Measurements from ENCODE around the gene MYL12A. TPM values are rescaled to one million over a fixed set of nuclear protein-coding genes. Genes with fewer than 3 reads are reported as not detected.

Gene MYL12A
- total and polyA plus RNA-seq, 2 donors (not counting 3 experiments of a cell fraction or from before 2014, with no cell fraction given): 597 to 796 TPM

DNA sequence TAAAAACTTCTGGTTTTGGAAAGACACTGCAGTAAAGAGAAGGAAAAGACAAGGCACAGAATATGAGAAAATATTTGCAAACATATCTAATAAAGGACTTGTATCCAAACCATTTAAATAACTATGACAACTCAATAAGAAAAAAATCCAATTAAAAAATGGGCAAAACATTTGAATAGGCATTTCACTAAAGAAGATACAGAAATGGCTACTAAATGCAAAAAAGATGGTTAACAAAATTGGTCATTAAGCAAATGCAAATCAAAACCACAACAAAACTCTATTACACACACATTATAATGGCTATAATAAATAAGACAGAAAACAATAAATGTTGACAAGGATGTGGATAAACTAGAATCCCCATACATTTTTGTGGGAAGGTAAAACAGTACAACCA is 42.4 kb upstream of the MYL12A start:
- Histone ChIP-seq H3K9me3 (replicated peaks; ENCODE audit: control insufficient read depth, insufficient read depth, low read length) (no peaks in the 10 kb centered on the region), H3K27me3 (ENCODE audit: control insufficient read depth in 2 of 2, insufficient read depth in 2 of 2, low read length in 2 of 2) (peaks cover 0 to 4% of the 10 kb centered on the region in 2 experiments), H3K9me1 (replicated peaks; ENCODE audit: control insufficient read depth, extremely low read depth, insufficient read depth, low read length) (no peaks in the 10 kb centered on the region), H3K27ac (ENCODE audit: insufficient read depth, low read depth, low read length) (no peak overlapping the region), H2AFZ (ENCODE audit: low read depth, low read length) (no peak overlapping the region), H3K4me1 (ENCODE audit: control insufficient read depth, extremely low read depth, insufficient read depth, low read length) (no peaks in the 10 kb centered on the region), H3K4me3 (replicated peaks in 1 of 3; ENCODE audit: insufficient read depth in 1 of 3, low read depth in 1 of 3, low read length in 3 of 3) (no peak overlapping the region), H3K79me2 (ENCODE audit: control insufficient read depth, insufficient read depth, low read length) (no peaks in the 10 kb centered on the region), H4K20me1 (replicated peaks; ENCODE audit: control insufficient read depth, extremely low read depth, insufficient read depth, low read length) (no peaks in the 10 kb centered on the region), H3K9ac (replicated peaks; ENCODE audit: extremely low read depth, insufficient read depth, low read length) (no peak overlapping the region), H3K36me3 (ENCODE audit: control insufficient read depth in 2 of 2, extremely low read depth in 1 of 2, insufficient read depth in 2 of 2, low read length in 2 of 2) (no peaks in the 10 kb centered on the region), H3K4me2 (ENCODE audit: insufficient read depth, low read length) (no peak overlapping the region)
- DNase-seq (ENCODE audit: low read depth, low spot score) (no peak), FAIRE-seq (no peak)
- intact Hi-C loops (cut with micrococcal nuclease): no loop called here
- ChIA-PET POLR2A (no interaction called here), CTCF (no interaction called here)
- BruUV-seq (replicated peaks): no TSS peak
- TF ChIP-seq, protein P1, sequence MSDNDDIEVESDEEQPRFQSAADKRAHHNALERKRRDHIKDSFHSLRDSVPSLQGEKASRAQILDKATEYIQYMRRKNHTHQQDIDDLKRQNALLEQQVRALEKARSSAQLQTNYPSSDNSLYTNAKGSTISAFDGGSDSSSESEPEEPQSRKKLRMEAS (IDR thresholded peaks at IDR 0.05; ENCODE audit: insufficient read depth, insufficient read length): no peak
- TF ChIP-seq EZH2 (IDR thresholded peaks at IDR 0.05; ENCODE audit: borderline replicate concordance, low read depth, low read length, severe bottlenecking) (no peak), GATA2 (IDR thresholded peaks at IDR 0.05; ENCODE audit: insufficient read depth, insufficient read length, low read depth, low read length) (no peak), POLR2AphosphoS5 (IDR thresholded peaks at IDR 0.05; ENCODE audit: insufficient read depth, low read depth, low read length) (no peak), POLR2A (IDR thresholded peaks at IDR 0.05; ENCODE audit: low read depth, low read length) (no peak), MYC (IDR thresholded peaks at IDR 0.05; ENCODE audit: low read depth, low read length) (no peak), JUN (IDR thresholded peaks at IDR 0.05; ENCODE audit: borderline replicate concordance, insufficient read depth, insufficient read length, low read depth) (no peak), FOS (IDR thresholded peaks at IDR 0.05; ENCODE audit: borderline replicate concordance, insufficient read depth, low read length) (no peak)
- TF ChIP-seq, protein P2, sequence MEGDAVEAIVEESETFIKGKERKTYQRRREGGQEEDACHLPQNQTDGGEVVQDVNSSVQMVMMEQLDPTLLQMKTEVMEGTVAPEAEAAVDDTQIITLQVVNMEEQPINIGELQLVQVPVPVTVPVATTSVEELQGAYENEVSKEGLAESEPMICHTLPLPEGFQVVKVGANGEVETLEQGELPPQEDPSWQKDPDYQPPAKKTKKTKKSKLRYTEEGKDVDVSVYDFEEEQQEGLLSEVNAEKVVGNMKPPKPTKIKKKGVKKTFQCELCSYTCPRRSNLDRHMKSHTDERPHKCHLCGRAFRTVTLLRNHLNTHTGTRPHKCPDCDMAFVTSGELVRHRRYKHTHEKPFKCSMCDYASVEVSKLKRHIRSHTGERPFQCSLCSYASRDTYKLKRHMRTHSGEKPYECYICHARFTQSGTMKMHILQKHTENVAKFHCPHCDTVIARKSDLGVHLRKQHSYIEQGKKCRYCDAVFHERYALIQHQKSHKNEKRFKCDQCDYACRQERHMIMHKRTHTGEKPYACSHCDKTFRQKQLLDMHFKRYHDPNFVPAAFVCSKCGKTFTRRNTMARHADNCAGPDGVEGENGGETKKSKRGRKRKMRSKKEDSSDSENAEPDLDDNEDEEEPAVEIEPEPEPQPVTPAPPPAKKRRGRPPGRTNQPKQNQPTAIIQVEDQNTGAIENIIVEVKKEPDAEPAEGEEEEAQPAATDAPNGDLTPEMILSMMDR (IDR thresholded peaks at IDR 0.05; ENCODE audit: extremely low read depth in 1 of 2, insufficient read depth in 1 of 2, low read depth in 1 of 2, low read length in 2 of 2): no peak
- dilution Hi-C loops (cut with MboI; ENCODE audit: extremely low pct_ligation_motif_present, low sequenced_read_pairs): no loop called here
